GM06990 (cell line): Measurements from ENCODE around the gene EVI5.
"Not testable (repeated sequence)": the region's sequence is repeated elsewhere in the genome, so short reads cannot be mapped to it uniquely, and the experiment has no call there.

Experiments
- DNase-seq: peaks from one replicate; pipeline ENCODE4 v3.0.0-alpha.2; 2011; ENCODE audit not compliant: insufficient read length; ENCODE audit errors: extremely low read depth
- H3K27me3 ChIP-seq: replicated peaks from 2 replicates; pipeline ENCODE4 v1.6.0; 2011; ENCODE audit warnings: low read length; ENCODE audit not compliant: control insufficient read depth, insufficient read depth
- H3K36me3 ChIP-seq: 2 replicates; pipeline ENCODE4 v1.5.1; 2011; ENCODE audit warnings: low read length; ENCODE audit not compliant: control insufficient read depth, insufficient read depth
- H3K4me3 ChIP-seq: replicated peaks from 2 replicates; pipeline ENCODE4 v1.5.1; 2011; ENCODE audit warnings: low read depth, mild to moderate bottlenecking, control low read depth, low read length
- TF ChIP-seq, protein P1 (sequence below): IDR thresholded peaks from 2 replicates; pipeline ENCODE4 v1.5.1; 2011; ENCODE audit warnings: low read length, control low read depth, mild to moderate bottlenecking, inconsistent platforms; ENCODE audit not compliant: insufficient read depth, poor library complexity, severe bottlenecking

The EVI5 gene

GRCh38 chr1:92721886-92722285, 63.0 kb downstream of the EVI5 start:
- H3K36me3 ChIP-seq = no peaks in the 10 kb centered on the region
- H3K27me3 ChIP-seq = no peaks in the 10 kb centered on the region
- H3K4me3 ChIP-seq = no peak overlapping the region
- TF ChIP-seq, protein P1, sequence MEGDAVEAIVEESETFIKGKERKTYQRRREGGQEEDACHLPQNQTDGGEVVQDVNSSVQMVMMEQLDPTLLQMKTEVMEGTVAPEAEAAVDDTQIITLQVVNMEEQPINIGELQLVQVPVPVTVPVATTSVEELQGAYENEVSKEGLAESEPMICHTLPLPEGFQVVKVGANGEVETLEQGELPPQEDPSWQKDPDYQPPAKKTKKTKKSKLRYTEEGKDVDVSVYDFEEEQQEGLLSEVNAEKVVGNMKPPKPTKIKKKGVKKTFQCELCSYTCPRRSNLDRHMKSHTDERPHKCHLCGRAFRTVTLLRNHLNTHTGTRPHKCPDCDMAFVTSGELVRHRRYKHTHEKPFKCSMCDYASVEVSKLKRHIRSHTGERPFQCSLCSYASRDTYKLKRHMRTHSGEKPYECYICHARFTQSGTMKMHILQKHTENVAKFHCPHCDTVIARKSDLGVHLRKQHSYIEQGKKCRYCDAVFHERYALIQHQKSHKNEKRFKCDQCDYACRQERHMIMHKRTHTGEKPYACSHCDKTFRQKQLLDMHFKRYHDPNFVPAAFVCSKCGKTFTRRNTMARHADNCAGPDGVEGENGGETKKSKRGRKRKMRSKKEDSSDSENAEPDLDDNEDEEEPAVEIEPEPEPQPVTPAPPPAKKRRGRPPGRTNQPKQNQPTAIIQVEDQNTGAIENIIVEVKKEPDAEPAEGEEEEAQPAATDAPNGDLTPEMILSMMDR = no peak
- DNase-seq = no peak

- not testable (repeated sequence) for H3K27me3 ChIP-seq, DNase-seq, H3K4me3 ChIP-seq, H3K36me3 ChIP-seq
Observed at GRCh38 chr1:92721157-92721556, 63.8 kb downstream of the EVI5 start.

DNA sequence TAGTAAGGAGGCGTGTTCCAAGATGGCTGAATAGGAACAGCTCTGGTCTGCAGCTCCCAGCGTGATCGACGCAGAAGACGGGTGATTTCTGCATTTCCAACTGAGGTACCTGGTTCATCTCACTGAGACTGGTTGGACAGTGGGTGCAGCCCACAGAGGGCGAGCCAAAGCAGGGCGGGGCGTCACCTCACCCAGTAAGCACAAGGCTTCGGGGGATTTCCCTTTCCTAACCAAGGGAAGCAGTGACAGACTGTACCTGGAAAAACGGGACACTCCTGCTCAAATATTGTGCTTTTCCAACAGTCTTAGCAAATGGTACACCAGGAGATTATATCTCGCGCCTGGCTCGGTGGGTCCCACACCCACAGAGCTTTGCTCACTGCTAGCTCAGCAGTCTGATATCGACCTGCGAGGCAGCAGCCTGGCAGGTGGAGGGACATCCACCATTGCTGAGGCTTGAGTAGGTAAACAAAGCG, 69.4 kb downstream of the EVI5 start:
- not testable (repeated sequence) for H3K4me3 ChIP-seq, H3K27me3 ChIP-seq, DNase-seq, H3K36me3 ChIP-seq

DNA sequence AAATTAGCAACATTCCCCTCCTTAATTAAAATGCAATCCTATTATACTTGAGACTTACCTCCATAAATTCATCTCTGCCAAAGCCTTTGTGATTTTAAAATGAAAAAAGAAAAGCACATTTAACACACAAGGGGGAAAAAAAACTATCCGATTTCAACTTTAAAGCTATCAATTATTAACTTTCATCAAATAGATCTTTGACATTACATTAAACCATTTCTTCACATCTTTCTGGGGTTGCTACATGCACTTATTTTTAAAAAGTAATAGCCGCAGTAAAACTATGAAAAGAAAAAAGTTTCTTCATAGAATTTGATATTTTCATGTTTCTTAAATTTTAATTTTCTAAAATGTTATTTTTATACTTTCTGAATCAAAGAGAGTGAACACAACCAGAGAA, 71.0 kb downstream of the EVI5 start:
- H3K36me3 ChIP-seq = no peaks in the 10 kb centered on the region
- DNase-seq = no peak
- TF ChIP-seq, protein P1 = no peak
- H3K4me3 ChIP-seq = no peak overlapping the region
- H3K27me3 ChIP-seq = no peaks in the 10 kb centered on the region

DNA sequence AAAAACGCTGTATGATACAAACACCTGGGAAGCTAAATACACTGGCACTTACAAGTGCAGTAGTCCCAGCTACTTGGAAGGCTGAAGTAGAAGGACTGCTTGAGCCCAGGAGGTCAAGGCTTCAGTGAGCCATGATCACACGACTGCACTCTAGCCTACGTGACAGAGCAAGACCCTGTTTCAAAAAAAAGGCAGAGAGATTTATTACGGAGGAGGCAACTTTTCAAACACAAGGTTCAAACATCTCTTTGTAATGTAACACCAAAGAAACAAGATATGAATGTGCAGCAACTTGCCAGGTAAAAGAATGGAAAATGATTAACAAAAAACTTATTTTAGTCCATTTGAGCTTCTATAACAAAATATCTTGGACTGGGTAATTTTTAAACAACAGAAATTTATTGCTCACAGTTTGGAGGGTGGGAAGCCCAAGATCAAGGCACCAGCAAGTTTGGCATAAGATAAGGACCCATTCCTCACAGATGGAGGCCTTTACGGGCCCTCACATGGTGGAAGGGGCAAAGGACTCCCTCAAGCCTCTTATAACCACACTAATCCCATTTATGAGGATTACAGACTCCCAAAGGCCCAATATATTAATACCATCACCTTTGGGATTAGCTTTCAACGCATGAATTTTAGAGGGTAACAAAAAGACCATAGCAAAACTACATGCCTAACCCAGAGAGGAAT, 73.3 kb downstream of the EVI5 start:
- H3K27me3 ChIP-seq = no peaks in the 10 kb centered on the region
- DNase-seq = no peak
- TF ChIP-seq, protein P1 = no peak
- no peak overlapping the region for H3K4me3 ChIP-seq
- H3K36me3 ChIP-seq = no peaks in the 10 kb centered on the region

- no peak for DNase-seq
Observed at GRCh38 chr1:92709738-92710137, 75.2 kb downstream of the EVI5 start.

More at GRCh38 chr1:92709738-92710137, 75.2 kb downstream of the EVI5 start:
- TF ChIP-seq, protein P1 = no peak
- H3K36me3 ChIP-seq = no peaks in the 10 kb centered on the region
- no peaks in the 10 kb centered on the region for H3K27me3 ChIP-seq
- no peak overlapping the region for H3K4me3 ChIP-seq
